ENCODE measurements around the gene FOXN3. TPM values are rescaled to one million over a fixed set of nuclear protein-coding genes. Genes with fewer than 3 reads are reported as not detected.
A peak's percentile ranks its signal among the peaks of the same experiment; 100 is the strongest.
"Not testable (repeated sequence)": the region's sequence is repeated elsewhere in the genome, so short reads cannot be mapped to it uniquely, and the experiment has no call there.

The FOXN3 gene
- total RNA-seq, 1 donor from 2014 or later, result 106 TPM

- CTCF ChIA-PET, result interaction anchor here (1.1 to 2.2 kb wide), 2 partner anchors 12 to 124 kb away, joined by 3 to 15 read pairs; no protein-coding TSS in a partner anchor
- peak overlapping the region; percentile 83 for H3K4me3 Mint-ChIP-seq
- peaks cover 36% of the 10 kb centered on the region for H3K4me1 Mint-ChIP-seq
- intact Hi-C loops (cut with micrococcal nuclease), result loop anchor here (2.0 to 5.0 kb wide), 3 partner anchors 22 to 372 kb away; partner anchors contain the start of gene EML5
- peaks cover 44% of the 10 kb centered on the region for H3K36me3 Mint-ChIP-seq (ENCODE audit: low read depth)
- peaks cover 7% of the 10 kb centered on the region for H3K9me3 Mint-ChIP-seq
- H3K27me3 Mint-ChIP-seq, result no peaks in the 10 kb centered on the region
- H3K27ac Mint-ChIP-seq, result peak overlapping the region; percentile 90
- peak; percentile 37 for ATAC-seq (ENCODE audit: low read depth)
- POLR2A ChIA-PET, result interaction anchor here (0.6 to 1.3 kb wide), 4 partner anchors 13 to 557 kb away, joined by 3 to 5 read pairs (median 4); no protein-coding TSS in a partner anchor
- TF ChIP-seq CTCF (IDR thresholded peaks at IDR 0.05), result no peak
- no peak for DNase-seq
These were observed 252.6 kb downstream of the FOXN3 start for GRCh38 chr14:89164168-89165073.

- POLR2A ChIA-PET, result interaction anchor here (0.6 kb wide), 1 partner anchor 14 kb away, joined by 4 read pairs; no protein-coding TSS in a partner anchor
- intact Hi-C loops (cut with micrococcal nuclease), result no loop called here
- peaks cover 39% of the 10 kb centered on the region for H3K36me3 Mint-ChIP-seq (ENCODE audit: low read depth)
- H3K4me1 Mint-ChIP-seq, result peaks cover 36% of the 10 kb centered on the region
- no peak overlapping the region for H3K4me3 Mint-ChIP-seq
- CTCF ChIA-PET, result interaction anchor here (0.8 to 1.1 kb wide), 2 partner anchors 122 to 604 kb away, joined by 3 read pairs; no protein-coding TSS in a partner anchor
- H3K27ac Mint-ChIP-seq, result no peak overlapping the region
- no peaks in the 10 kb centered on the region for H3K27me3 Mint-ChIP-seq
- ATAC-seq (ENCODE audit: low read depth) (no peak), DNase-seq (no peak)
- TF ChIP-seq CTCF (IDR thresholded peaks at IDR 0.05), result no peak
- H3K9me3 Mint-ChIP-seq, result no peaks in the 10 kb centered on the region
These were observed 253.9 kb downstream of the FOXN3 start for GRCh38 chr14:89163031-89163636.

GRCh38 chr14:89162586-89162985, 254.4 kb downstream of the FOXN3 start:
- Mint-ChIP-seq H3K27ac (no peak overlapping the region), H3K9me3 (no peaks in the 10 kb centered on the region), H3K27me3 (no peaks in the 10 kb centered on the region), H3K4me3 (no peak overlapping the region), H3K36me3 (ENCODE audit: low read depth) (peaks cover 36% of the 10 kb centered on the region), H3K4me1 (peaks cover 36% of the 10 kb centered on the region)
- intact Hi-C loops (cut with micrococcal nuclease), result no loop called here
- ATAC-seq (ENCODE audit: low read depth), result no peak
- DNase-seq, result no peak
- CTCF ChIA-PET, result interaction anchor here (0.8 kb wide), 1 partner anchor 605 kb away, joined by 3 read pairs; no protein-coding TSS in a partner anchor
- no peak for TF ChIP-seq CTCF (IDR thresholded peaks at IDR 0.05)
- POLR2A ChIA-PET, result interaction anchor here (0.6 kb wide), 1 partner anchor 15 kb away, joined by 4 read pairs; no protein-coding TSS in a partner anchor

- POLR2A ChIA-PET, result no interaction called here
- no peak for DNase-seq
- TF ChIP-seq CTCF (IDR thresholded peaks at IDR 0.05), result no peak
- intact Hi-C loops (cut with micrococcal nuclease), result no loop called here
- Mint-ChIP-seq H3K4me3 (no peak overlapping the region), H3K27ac (no peak overlapping the region), H3K36me3 (ENCODE audit: low read depth) (peaks cover 50% of the 10 kb centered on the region), H3K27me3 (no peaks in the 10 kb centered on the region), H3K9me3 (no peaks in the 10 kb centered on the region), H3K4me1 (peaks cover 21% of the 10 kb centered on the region)
- CTCF ChIA-PET, result no interaction called here
- no peak for ATAC-seq (ENCODE audit: low read depth)
These were observed 256.6 kb downstream of the FOXN3 start for GRCh38 chr14:89160437-89160836.

- Mint-ChIP-seq H3K27me3 (no peaks in the 10 kb centered on the region), H3K4me1 (peaks cover 4% of the 10 kb centered on the region), H3K4me3 (no peak overlapping the region), H3K36me3 (ENCODE audit: low read depth) (peaks cover 54% of the 10 kb centered on the region), H3K9me3 (no peaks in the 10 kb centered on the region), H3K27ac (no peak overlapping the region)
- no peak for DNase-seq
- no peak for ATAC-seq (ENCODE audit: low read depth)
- CTCF ChIA-PET, result no interaction called here
- no peak for TF ChIP-seq CTCF (IDR thresholded peaks at IDR 0.05)
- POLR2A ChIA-PET, result no interaction called here
- intact Hi-C loops (cut with micrococcal nuclease), result no loop called here
These were observed 258.3 kb downstream of the FOXN3 start for GRCh38 chr14:89158701-89159100.

GRCh38 chr14:89158104-89158503, 258.9 kb downstream of the FOXN3 start:
- ATAC-seq (ENCODE audit: low read depth); H3K27me3 Mint-ChIP-seq; H3K9me3 Mint-ChIP-seq; CTCF ChIA-PET; H3K4me3 Mint-ChIP-seq; DNase-seq; intact Hi-C loops (cut with micrococcal nuclease); H3K27ac Mint-ChIP-seq; H3K4me1 Mint-ChIP-seq; POLR2A ChIA-PET: not testable (repeated sequence)
- peaks cover 54% of the 10 kb centered on the region for H3K36me3 Mint-ChIP-seq (ENCODE audit: low read depth)

Measured in activated B cell treated with CpG ODN at 0.5 μM for 24 hours (primary cell).